K562 (cell line): ENCODE results near the gene METAP1D. TPM values are rescaled to one million over a fixed set of nuclear protein-coding genes. Genes with fewer than 3 reads are reported as not detected.

ENCODE experiments used
- FOSL1 ChIP-seq: fragments of 200-800 bp; sonication (Bioruptor generic); conservative IDR thresholded peaks from 2 replicates; pipeline ENCODE4 v1.6.1; 2016; ENCODE audit warnings: missing genetic modification characterization, missing compliant biosample characterization
- HEY1 ChIP-seq: fragments of 250-450 bp; sonication (Bioruptor Pico); IDR thresholded peaks from 2 replicates; pipeline ENCODE4 v1.5.0; 2020; ENCODE audit warnings: mild to moderate bottlenecking, moderate library complexity, borderline replicate concordance
- MEIS2 ChIP-seq: fragments of 450-650 bp; IDR thresholded peaks from 2 replicates; pipeline ENCODE4 v1.6.1; 2014; ENCODE audit warnings: mild to moderate bottlenecking; ENCODE audit not compliant: partially characterized antibody
- SMAD3 ChIP-seq: fragments of 450-650 bp; formaldehyde crosslinking; conservative IDR thresholded peaks from 2 replicates; pipeline ENCODE4 v1.4.0; 2020; ENCODE audit warnings: mild to moderate bottlenecking
- SOX6 ChIP-seq: fragments of 450-650 bp; IDR thresholded peaks from 2 replicates; pipeline ENCODE4 v1.6.1; 2014; ENCODE audit warnings: mild to moderate bottlenecking
- TAL1 ChIP-seq: fragments of 450-650 bp; IDR thresholded peaks from 2 replicates; pipeline ENCODE4 v1.6.1; 2016; ENCODE audit warnings: mild to moderate bottlenecking
- TBL1XR1 ChIP-seq, 2 experiments: IDR thresholded peaks; 2 replicates each; pipeline ENCODE4 v1.6.1; 2012; ENCODE audit warnings: improper control_type of control experiment in 2 of 2, low read length in 2 of 2, mild to moderate bottlenecking in 1 of 2
- U2AF1 ChIP-seq: fragments of 200-400 bp; formaldehyde crosslinking; optimal IDR thresholded peaks from 2 replicates; pipeline ENCODE3; 2017; ENCODE audit warnings: mild to moderate bottlenecking, low read depth, low read length, moderate library complexity
- ZNF121 ChIP-seq: sonication (generic); formaldehyde crosslinking; conservative IDR thresholded peaks from 2 replicates; pipeline ENCODE4 v1.8.0; 2022; ENCODE audit warnings: missing genetic modification reagents
- ZNF197 ChIP-seq: fragments of 200-800 bp; sonication (Bioruptor generic); IDR thresholded peaks from 2 replicates; pipeline ENCODE4 v1.6.1; 2016; ENCODE audit warnings: low read depth, missing genetic modification characterization, missing compliant biosample characterization
- ZNF551 ChIP-seq: fragments of 250-450 bp; sonication (Bioruptor Pico); IDR thresholded peaks from 2 replicates; pipeline ENCODE4 v1.5.0; 2021; ENCODE audit warnings: mild to moderate bottlenecking, moderate library complexity
- ZNF583 ChIP-seq: fragments of 250-450 bp; sonication (Bioruptor Pico); IDR thresholded peaks from 2 replicates; pipeline ENCODE4 v1.4.0; 2020
- polyA plus RNA-seq, 8 experiments: library from polyadenylated mRNA; depleted of rRNA in 4 of 8; stranded (reverse) in 5 of 8; unstranded in 3 of 8; fragments of >200 nt; fragmentation: Nextera tagmentation in 2 of 8; fragmentation: Illumina TruSeq in 1 of 8; extraction: Ambion mirVana in 2 of 8; extraction: Trizol in 1 of 8; gene quantifications; 2 replicates each; pipeline versions ENCODE4 v1.2.1 to v1.2.3, GENCODE V29; 2011 to 2014; ENCODE audit warnings: inconsistent platforms in 1 of 8, missing spikeins in 1 of 8
- total RNA-seq, 7 experiments: library from RNA; depleted of rRNA in 6 of 7; stranded (reverse); fragments of >200 nt in 6 of 7; fragmentation: Illumina TruSeq in 2 of 7; extraction: Trizol in 2 of 7; gene quantifications; 2 replicates each; pipeline versions ENCODE4 v1.2.1 to v1.2.3, GENCODE V29; 2011 to 2021; ENCODE audit warnings: low replicate concordance in 1 of 7
- TF ChIP-seq, protein P1 (sequence below): fragments of 200-800 bp; sonication (Bioruptor generic); IDR thresholded peaks from 2 replicates; pipeline ENCODE4 v1.6.1; 2016; ENCODE audit warnings: missing genetic modification characterization, missing compliant biosample characterization
- TF ChIP-seq, protein P2 (sequence below), 2 experiments: fragments of 200-800 bp in 1 of 2; sonication (Bioruptor generic) in 1 of 2; sonication (generic) in 1 of 2; formaldehyde crosslinking in 1 of 2; IDR thresholded peaks in 1 of 2; conservative IDR thresholded peaks in 1 of 2; 2 replicates each; pipeline versions ENCODE4 v1.5.0 to v1.6.1; 2016 to 2020; ENCODE audit warnings: missing compliant biosample characterization in 1 of 2, missing genetic modification characterization in 1 of 2, missing genetic modification reagents in 1 of 2
- TF ChIP-seq, protein P3 (sequence below): sonication (generic); formaldehyde crosslinking; IDR thresholded peaks from 2 replicates; pipeline ENCODE4 v1.8.1; 2022; ENCODE audit warnings: missing genetic modification reagents
- TF ChIP-seq, protein P4 (sequence below): sonication (generic); formaldehyde crosslinking; IDR thresholded peaks from 2 replicates; pipeline ENCODE4 v1.9.0; 2022; ENCODE audit warnings: mild to moderate bottlenecking, missing genetic modification reagents

Gene METAP1D
- total and polyA plus RNA-seq, 9 of the 15 experiments (the other 6 are each of a cell fraction or from before 2014, with no cell fraction given), result 8.0 to 23.4 (median 15.7) TPM

DNA sequence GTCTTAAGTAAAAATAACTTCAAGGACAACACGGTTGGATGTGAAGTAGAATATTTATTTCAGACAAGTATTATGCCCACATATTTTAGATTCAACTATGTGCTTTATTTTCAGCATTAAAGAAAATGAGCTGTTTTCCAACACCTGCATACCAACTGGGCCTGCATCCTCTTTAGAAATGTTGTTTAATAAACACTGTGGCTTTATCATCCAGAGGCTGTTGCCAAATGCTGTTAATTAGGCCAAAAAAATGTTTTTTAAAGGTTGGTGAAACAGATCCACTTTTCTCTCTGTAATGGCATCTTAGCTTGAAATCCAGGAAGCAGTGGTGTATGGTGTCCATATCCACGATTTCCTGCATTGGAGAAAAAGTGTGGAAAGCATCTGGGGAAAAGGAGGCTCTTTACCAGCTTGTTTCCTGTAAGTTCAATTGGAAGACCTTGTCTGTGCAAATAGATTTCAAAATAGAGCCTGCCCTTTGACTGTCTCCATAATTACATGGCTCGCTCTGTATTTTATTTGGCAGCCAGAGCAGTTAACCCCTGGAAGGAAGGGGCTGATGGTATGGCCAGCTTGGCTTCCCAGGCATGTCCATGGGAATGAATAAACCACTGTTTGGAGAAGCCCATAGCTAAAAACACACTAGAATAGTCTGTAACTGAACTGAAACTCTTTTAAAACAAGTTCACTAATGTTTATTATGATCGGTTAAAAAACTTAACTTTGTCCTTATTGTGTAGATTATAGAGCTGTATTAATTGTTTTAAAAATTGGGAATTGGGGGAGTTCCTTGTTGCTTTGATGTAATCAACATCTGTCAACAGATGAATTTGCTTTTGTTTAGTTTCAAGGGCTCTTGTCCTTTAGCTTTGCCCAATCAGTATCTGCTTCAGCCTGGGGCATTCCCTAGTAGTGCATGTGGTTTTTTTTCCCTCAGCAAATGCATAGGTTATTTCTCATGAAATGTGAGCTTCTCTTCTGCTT lies 52.5 kb downstream of the METAP1D start (continued):
- TF ChIP-seq, protein P1, sequence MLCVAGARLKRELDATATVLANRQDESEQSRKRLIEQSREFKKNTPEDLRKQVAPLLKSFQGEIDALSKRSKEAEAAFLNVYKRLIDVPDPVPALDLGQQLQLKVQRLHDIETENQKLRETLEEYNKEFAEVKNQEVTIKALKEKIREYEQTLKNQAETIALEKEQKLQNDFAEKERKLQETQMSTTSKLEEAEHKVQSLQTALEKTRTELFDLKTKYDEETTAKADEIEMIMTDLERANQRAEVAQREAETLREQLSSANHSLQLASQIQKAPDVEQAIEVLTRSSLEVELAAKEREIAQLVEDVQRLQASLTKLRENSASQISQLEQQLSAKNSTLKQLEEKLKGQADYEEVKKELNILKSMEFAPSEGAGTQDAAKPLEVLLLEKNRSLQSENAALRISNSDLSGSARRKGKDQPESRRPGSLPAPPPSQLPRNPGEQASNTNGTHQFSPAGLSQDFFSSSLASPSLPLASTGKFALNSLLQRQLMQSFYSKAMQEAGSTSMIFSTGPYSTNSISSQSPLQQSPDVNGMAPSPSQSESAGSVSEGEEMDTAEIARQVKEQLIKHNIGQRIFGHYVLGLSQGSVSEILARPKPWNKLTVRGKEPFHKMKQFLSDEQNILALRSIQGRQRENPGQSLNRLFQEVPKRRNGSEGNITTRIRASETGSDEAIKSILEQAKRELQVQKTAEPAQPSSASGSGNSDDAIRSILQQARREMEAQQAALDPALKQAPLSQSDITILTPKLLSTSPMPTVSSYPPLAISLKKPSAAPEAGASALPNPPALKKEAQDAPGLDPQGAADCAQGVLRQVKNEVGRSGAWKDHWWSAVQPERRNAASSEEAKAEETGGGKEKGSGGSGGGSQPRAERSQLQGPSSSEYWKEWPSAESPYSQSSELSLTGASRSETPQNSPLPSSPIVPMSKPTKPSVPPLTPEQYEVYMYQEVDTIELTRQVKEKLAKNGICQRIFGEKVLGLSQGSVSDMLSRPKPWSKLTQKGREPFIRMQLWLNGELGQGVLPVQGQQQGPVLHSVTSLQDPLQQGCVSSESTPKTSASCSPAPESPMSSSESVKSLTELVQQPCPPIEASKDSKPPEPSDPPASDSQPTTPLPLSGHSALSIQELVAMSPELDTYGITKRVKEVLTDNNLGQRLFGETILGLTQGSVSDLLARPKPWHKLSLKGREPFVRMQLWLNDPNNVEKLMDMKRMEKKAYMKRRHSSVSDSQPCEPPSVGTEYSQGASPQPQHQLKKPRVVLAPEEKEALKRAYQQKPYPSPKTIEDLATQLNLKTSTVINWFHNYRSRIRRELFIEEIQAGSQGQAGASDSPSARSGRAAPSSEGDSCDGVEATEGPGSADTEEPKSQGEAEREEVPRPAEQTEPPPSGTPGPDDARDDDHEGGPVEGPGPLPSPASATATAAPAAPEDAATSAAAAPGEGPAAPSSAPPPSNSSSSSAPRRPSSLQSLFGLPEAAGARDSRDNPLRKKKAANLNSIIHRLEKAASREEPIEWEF, result no peak
- TF ChIP-seq, protein P2, sequence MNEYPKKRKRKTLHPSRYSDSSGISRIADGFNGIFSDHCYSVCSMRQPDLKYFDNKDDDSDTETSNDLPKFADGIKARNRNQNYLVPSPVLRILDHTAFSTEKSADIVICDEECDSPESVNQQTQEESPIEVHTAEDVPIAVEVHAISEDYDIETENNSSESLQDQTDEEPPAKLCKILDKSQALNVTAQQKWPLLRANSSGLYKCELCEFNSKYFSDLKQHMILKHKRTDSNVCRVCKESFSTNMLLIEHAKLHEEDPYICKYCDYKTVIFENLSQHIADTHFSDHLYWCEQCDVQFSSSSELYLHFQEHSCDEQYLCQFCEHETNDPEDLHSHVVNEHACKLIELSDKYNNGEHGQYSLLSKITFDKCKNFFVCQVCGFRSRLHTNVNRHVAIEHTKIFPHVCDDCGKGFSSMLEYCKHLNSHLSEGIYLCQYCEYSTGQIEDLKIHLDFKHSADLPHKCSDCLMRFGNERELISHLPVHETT (CRISPR knock-in tag; conservative IDR thresholded peaks at IDR 0.05 in 1 of 2, IDR thresholded peaks at IDR 0.05 in 1 of 2), result 0 out of 4 replicates have a peak, but pooled peaks of 1 of the 2 experiments have one; percentile 13
- no peak for TF ChIP-seq HEY1 (CRISPR knock-in tag)
- TF ChIP-seq SMAD3 (CRISPR knock-in tag), result 0 out of 2 replicates have a peak, but pooled peaks have one; percentile 25
- TF ChIP-seq ZNF121 (CRISPR knock-in tag), result no peak
- 0 out of 2 replicates have a peak, but pooled peaks have one; percentile 12 for TF ChIP-seq SOX6
- TF ChIP-seq MEIS2, result peak; percentile 25
- TF ChIP-seq ZNF583 (CRISPR knock-in tag), result no peak
- no peak for TF ChIP-seq TAL1
- TF ChIP-seq, protein P3, sequence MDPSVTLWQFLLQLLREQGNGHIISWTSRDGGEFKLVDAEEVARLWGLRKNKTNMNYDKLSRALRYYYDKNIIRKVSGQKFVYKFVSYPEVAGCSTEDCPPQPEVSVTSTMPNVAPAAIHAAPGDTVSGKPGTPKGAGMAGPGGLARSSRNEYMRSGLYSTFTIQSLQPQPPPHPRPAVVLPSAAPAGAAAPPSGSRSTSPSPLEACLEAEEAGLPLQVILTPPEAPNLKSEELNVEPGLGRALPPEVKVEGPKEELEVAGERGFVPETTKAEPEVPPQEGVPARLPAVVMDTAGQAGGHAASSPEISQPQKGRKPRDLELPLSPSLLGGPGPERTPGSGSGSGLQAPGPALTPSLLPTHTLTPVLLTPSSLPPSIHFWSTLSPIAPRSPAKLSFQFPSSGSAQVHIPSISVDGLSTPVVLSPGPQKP (CRISPR knock-in tag), result no peak
- no peak for TF ChIP-seq ZNF551 (CRISPR knock-in tag)
- TF ChIP-seq TBL1XR1 (IDR thresholded peaks at IDR 0.05; ENCODE audit: low read length in 2 of 2), result no peak
- TF ChIP-seq, protein P4, sequence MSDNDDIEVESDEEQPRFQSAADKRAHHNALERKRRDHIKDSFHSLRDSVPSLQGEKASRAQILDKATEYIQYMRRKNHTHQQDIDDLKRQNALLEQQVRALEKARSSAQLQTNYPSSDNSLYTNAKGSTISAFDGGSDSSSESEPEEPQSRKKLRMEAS (CRISPR knock-in tag), result no peak
- TF ChIP-seq ZNF197, result no peak
- no peak for TF ChIP-seq U2AF1
- TF ChIP-seq FOSL1, result no peak
